Naive thymus-derived CD8-positive, alpha-beta T cell (primary cell): ENCODE results near the gene TBXA2R. TPM values are rescaled to one million over a fixed set of nuclear protein-coding genes. Genes with fewer than 3 reads are reported as not detected.
A peak's percentile ranks its signal among the peaks of the same experiment; 100 is the strongest.

Source experiments
- ATAC-seq, 2 donors: fragments of 150-1000 bp; cut with Tn5 transposase in 1 of 2; sonication (Bioruptor Pico), chemical (Tn5 transposase) in 1 of 2; 1 replicate in 1 of 2; 2 replicates in 1 of 2; pipeline ENCODE4 v1.10.0; 2021; ENCODE audit warnings: mild to moderate bottlenecking in 2 of 2, moderate library complexity in 2 of 2
- POLR2A ChIA-PET: fragments of 350-600 bp; sonication (Branson Sonifier 250); formaldehyde crosslinking; loops from one replicate; lab custom pipeline; 2021; ENCODE audit warnings: antibody characterized with exemption; lab: Charles Lee
- DNase-seq, 10 donors: peaks; one replicate each; pipeline versions ENCODE4 v3.0.0 to v3.0.0-alpha.2; 2020 to 2022
- H3K27ac Mint-ChIP-seq, 10 donors: one replicate each; pipeline ENCODE4 v1.8.0; 2020 to 2022; ENCODE audit warnings: mild to moderate bottlenecking in 10 of 10, mixed read lengths in 10 of 10, moderate library complexity in 4 of 10, inconsistent platforms in 1 of 10
- H3K27me3 Mint-ChIP-seq, 5 donors: one replicate each; pipeline ENCODE4 v1.8.0; 2021 to 2022; ENCODE audit warnings: mixed read lengths in 5 of 5
- H3K36me3 Mint-ChIP-seq, 3 donors: one replicate each; pipeline ENCODE4 v1.8.0; 2020 to 2022; ENCODE audit warnings: mixed read lengths in 3 of 3, mild to moderate bottlenecking in 2 of 3, inconsistent platforms in 1 of 3
- H3K4me1 Mint-ChIP-seq, 4 donors: one replicate each; pipeline ENCODE4 v1.8.0; 2021 to 2022; ENCODE audit warnings: mixed read lengths in 4 of 4
- H3K4me3 Mint-ChIP-seq, 10 donors: one replicate each; pipeline ENCODE4 v1.8.0; 2020 to 2022; ENCODE audit warnings: mild to moderate bottlenecking in 10 of 10, mixed read lengths in 10 of 10, moderate library complexity in 6 of 10, inconsistent platforms in 1 of 10
- H3K9me3 Mint-ChIP-seq, 9 donors: one replicate each; pipeline ENCODE4 v1.8.0; 2020 to 2022; ENCODE audit warnings: mixed read lengths in 9 of 9, mild to moderate bottlenecking in 3 of 9, inconsistent platforms in 1 of 9, moderate library complexity in 1 of 9
- polyA plus RNA-seq, 3 donors: library from polyadenylated mRNA; unstranded; fragments of 300-500 nt; fragmentation: Illumina TruSeq; gene quantifications; one replicate each; pipeline ENCODE4 v1.2.3, GENCODE V29; 2021
- total RNA-seq, 8 experiments: library from RNA in 2 of 8; stranded (reverse) in 2 of 8; gene quantifications; one replicate each; pipeline ENCODE4 v1.2.3 and lab custom pipeline; 2021 to 2026

The TBXA2R gene
- total and polyA plus RNA-seq, 5 experiments from 2014 or later: 11.7 to 26.9 (median 19.1) TPM

DNA sequence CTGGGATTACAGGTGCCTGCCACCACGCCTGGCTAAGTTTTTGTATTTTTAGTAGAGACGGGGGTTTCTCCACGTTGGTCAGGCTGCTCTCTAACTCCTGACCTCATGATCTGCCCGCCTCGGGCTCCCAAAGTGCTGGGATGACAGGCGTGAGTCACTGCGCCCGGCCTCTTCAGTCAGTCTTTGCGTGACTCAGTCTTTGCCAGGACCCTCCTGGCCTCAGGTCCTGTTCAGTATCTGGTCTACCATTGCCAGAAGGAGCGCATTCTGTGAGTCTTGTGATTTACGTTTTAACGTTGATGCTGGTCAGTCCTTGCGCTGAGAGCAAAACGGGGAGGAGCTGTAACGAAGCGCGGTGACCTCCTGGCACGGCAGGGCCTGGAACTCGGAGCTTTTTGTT, 41.5 kb downstream of the TBXA2R start:
- Mint-ChIP-seq H3K27ac (no peak overlapping the region), H3K9me3 (no peaks in the 10 kb centered on the region), H3K4me3 (no peak overlapping the region), H3K4me1 (no peaks in the 10 kb centered on the region), H3K36me3 (no peaks in the 10 kb centered on the region), H3K27me3 (no peaks in the 10 kb centered on the region)
- POLR2A ChIA-PET: interaction anchor here (0.6 kb wide), 1 partner anchor 845 kb away, joined by 7 read pairs; no protein-coding TSS in a partner anchor
- DNase-seq (no peak), ATAC-seq (no peak)

DNA sequence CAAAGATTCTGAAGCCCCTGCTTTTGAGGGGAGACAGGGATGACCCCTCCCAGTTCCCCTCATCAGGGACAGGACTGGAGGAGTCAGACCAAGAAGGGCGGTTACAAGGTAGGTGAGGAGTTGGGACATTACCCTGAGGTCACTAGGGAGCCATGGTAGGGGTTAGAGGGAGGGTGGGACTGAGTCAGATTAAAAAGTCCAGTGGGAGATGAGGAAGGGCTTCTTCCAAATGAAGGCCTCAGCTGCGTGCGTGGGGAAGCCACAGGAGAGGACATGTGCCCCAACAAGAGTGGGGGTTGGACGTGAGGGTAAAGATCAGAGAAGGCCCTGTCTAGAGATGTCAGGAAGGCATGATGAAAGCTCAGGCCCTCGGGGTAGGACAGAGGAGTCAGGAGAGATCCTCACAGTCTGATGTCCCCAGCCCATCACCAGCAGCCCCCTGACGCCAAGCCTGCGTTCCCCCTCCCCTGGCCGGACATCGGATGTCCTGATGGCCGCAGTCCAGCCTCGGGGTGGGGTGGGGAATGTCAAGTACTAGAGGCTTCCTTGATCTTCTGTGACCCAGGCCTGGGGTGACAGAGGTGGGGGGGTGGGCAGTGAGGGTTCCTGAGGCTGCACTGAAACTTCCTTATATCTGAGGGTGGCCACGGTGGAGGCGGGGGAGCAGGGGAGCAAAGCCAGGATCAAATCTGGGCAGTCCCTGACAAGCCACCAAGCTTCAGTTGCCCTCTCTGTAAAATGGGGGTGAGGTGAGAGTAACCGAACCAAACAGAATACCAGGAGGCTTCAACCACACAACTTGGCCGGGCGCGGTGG, 42.8 kb downstream of the TBXA2R start:
- H3K4me1 Mint-ChIP-seq: peaks cover 0 to 1% (median under 1%) of the 10 kb centered on the region in 4 donors
- no peaks in the 10 kb centered on the region for H3K27me3 Mint-ChIP-seq
- ATAC-seq (no peak), DNase-seq (no peak)
- POLR2A ChIA-PET: interaction anchor here (1.0 kb wide), 1 partner anchor 9 kb away, joined by 4 read pairs; no protein-coding TSS in a partner anchor
- no peaks in the 10 kb centered on the region for H3K9me3 Mint-ChIP-seq
- H3K27ac Mint-ChIP-seq: peak overlapping the region in 1 of 10 donors; percentile 48
- H3K4me3 Mint-ChIP-seq: no peak overlapping the region
- no peaks in the 10 kb centered on the region for H3K36me3 Mint-ChIP-seq

DNA sequence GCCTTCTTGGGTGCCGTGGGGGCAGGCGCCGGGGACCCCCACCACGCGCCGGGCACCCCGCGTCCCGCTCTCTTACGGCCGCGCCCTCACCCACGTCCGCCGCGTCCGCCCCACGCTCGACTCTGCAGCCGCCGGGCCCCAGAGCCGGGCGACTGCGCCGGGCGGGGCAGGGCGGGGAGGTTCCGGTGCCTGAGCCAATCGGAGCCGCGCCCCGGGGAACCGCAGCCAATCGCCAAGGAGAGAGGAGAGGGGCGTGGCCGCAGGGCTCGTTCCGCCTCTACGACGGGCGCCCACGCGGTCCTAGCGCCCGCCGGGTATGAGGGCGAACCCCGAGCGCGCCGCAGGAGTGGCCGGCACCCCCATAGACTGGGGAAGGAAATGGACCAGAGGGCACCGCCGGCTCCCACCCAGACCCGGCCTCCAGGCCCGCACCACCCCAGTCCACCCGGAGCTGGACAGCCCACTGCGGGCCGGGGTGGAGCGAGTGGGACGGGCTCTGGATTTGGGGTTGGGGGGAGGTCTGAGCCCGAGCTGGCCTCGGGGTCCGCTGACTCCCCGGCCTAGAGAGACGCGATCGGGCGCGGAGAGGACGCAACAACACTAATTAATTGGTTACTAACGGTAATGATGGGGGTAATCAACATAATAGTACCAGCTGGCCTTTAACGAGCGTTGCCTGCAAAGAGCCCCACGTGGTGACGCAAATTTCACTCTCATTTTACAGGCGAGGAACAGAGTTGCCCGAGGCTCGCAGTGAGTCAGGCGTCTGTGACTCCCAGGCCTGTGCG, 49.0 kb downstream of the TBXA2R start, which contains the start of gene MFSD12:
Gene MFSD12 (minus strand): TSS at position 126 of the 788 bp plus-strand sequence. CDS start 183 bp downstream, outside the sequence.
- Mint-ChIP-seq H3K4me1 (peaks cover 22 to 44% (median 39%) of the 10 kb centered on the region in 4 donors), H3K27me3 (no peaks in the 10 kb centered on the region), H3K4me3 (peak within 1 kb of the TSS; percentile 94 to 98 (median 97)), H3K36me3 (no peaks in the 10 kb centered on the region), H3K9me3 (no peaks in the 10 kb centered on the region), H3K27ac (peak within 1 kb of the TSS; percentile 88 to 98 (median 94))
- POLR2A ChIA-PET: interaction anchor here (0.5 to 5.0 kb wide), 14 partner anchors 9 to 70 kb away, joined by 3 to 44 read pairs (median 7); partner anchors contain the start of genes FZR1, GIPC3 and HMG20B
- DNase-seq: peak; percentile 89 to 95 (median 94)
- peak; percentile 85 to 86 for ATAC-seq

DNA sequence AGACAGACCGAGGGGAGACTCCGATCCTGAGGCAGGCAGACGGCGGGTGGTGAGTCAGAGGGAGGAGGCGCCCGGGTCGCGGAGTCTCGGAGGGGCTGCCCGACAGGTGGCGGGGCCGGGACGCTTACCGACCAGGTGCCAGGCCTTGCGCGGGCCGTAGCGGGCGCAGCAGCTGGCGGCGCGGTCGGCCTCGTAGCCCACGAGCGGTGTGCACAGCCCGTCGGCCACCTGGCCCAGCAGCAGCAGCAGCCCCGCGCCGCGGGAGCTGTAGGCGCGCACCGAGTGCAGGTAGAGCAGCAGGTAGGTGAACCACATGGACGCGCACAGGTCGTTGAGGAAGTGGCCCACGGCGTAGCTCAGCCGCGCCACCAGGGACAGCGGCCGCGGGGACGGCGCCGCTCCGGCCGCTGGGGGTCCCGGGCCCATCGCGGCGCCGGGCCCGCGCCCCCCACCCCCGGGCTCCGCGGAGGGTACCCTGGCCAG, 49.7 kb downstream of the TBXA2R start:
- no peaks in the 10 kb centered on the region for H3K36me3 Mint-ChIP-seq
- POLR2A ChIA-PET: interaction anchor here (0.5 to 5.0 kb wide), 16 partner anchors 9 to 70 kb away, joined by 3 to 44 read pairs (median 6); partner anchors contain the start of genes FZR1, GIPC3 and HMG20B
- peak overlapping the region; percentile 94 to 98 (median 97) for H3K4me3 Mint-ChIP-seq
- H3K4me1 Mint-ChIP-seq: peaks cover 22 to 48% (median 41%) of the 10 kb centered on the region in 4 donors
- no peaks in the 10 kb centered on the region for H3K9me3 Mint-ChIP-seq
- ATAC-seq (peak; percentile 46), DNase-seq (peak in 9 of 10 donors; percentile 31 to 62 (median 56))
- no peaks in the 10 kb centered on the region for H3K27me3 Mint-ChIP-seq
- H3K27ac Mint-ChIP-seq: peak overlapping the region; percentile 88 to 98 (median 94)

DNA sequence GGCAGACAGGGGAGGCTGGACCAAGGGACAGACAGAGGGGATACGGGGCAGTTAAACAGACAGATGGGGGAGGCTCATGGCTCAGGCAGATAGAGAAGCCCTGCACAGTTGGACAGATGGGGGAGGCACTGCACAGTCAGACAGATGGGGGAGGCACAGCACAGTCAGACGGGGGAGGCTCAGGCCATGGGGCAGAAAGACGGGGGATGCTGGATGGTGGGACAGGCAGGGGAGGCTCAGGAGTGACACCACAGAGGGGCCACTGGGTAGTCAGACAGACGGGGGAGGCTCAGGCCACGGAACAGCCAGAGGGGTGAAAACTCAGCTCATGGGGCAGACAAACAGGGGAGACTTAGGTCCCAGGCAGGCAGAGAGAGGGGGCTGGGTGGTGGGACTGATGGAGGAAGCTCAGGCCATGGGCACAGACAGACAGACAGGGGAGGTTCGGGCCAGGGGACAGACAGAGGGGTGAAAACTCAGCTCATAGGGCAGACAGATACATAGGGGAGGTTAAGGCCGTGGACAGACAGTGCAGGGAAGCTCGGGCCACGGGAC, 50.2 kb downstream of the TBXA2R start:
- no peak for DNase-seq
- POLR2A ChIA-PET: interaction anchor here (0.8 to 5.0 kb wide), 13 partner anchors 8 to 71 kb away, joined by 3 to 44 read pairs (median 8); partner anchors contain the start of genes FZR1, GIPC3 and HMG20B
- Mint-ChIP-seq H3K4me1 (peaks cover 26 to 52% (median 45%) of the 10 kb centered on the region in 4 donors), H3K27ac (peak overlapping the region; percentile 88 to 98 (median 94)), H3K27me3 (no peaks in the 10 kb centered on the region), H3K9me3 (no peaks in the 10 kb centered on the region), H3K36me3 (no peaks in the 10 kb centered on the region), H3K4me3 (peak overlapping the region; percentile 94 to 98 (median 97))
- no peak for ATAC-seq

DNA sequence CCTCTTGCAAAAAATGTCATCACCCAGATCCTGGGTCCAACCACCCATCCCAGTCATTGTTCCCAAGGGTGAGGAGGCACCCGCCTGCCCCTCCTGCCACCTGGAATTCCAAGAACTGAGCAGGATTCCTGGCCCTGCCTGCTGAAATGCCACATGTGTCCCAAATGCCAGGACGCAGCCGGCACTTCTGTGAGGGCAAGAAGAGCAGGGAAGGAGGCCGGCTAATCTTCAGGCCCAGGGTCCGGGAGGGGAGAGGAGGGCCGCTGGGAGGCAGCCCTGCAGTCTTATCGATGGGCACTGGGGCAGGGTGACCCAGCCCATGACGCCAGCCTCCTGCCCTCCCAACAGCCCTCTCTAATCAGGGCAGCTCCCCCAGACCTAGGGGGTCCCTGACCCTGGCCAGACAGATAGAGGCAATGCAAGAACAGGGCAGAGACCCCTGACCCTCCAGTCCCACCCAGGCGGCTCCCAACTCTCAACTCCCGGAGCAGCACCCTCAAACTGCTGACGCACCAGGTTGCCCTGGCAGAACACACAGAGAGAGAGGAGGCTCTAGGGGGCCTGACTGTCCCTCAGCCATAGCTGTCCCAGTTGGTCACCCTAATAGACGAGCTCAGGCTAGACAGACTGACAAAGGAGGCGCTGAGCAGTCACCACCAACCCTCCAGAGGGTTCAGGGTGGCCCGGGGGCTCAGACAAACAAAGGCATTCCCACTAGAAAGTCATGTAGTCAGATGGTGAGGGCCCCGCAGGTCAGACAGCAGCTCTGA, 50.8 kb downstream of the TBXA2R start:
- H3K4me1 Mint-ChIP-seq: peaks cover 29 to 54% (median 49%) of the 10 kb centered on the region in 4 donors
- no peak for DNase-seq

DNA sequence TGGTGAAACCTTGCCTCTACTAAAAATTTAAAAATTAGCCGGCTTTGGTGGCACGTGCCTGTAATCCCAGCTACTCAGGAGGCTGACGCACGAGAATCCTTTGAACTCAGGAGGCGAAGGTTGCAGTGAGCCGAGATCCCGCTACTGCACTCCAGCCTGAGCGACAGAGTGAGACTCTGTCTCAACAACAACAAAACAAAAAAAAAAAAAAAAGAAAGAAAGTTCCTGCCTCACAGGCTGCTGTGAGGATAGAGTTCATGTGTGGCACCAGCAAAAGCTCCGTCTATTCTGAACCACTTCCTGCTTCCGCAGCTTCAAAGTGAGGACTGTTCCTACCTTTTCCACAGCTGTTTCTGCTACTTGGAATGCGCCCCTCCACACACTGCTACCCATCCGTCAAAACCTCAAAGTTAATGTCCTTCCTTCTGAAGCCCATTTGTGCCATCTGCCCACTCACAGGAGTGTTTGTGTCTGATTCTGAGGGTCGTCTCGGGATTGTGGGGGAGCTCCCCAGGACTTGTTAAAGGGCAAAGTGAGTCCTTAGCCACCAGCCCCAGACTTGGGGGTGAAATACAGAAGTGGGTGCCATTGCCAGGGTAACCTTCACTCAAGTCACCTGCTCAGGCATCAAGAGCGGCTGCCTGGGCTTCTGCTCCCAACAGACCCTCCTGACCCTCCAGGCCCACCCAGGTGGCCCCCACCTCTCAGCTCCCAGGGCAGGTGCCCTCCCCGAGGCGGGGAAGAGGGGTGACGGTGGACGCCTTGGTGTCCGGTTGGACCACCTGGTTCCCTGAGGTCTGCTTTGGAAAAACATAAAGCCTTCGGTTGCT, 52.2 kb downstream of the TBXA2R start:
- Mint-ChIP-seq H3K4me1 (peaks cover 30 to 59% (median 52%) of the 10 kb centered on the region in 4 donors), H3K27me3 (no peaks in the 10 kb centered on the region), H3K9me3 (no peaks in the 10 kb centered on the region), H3K4me3 (peak overlapping the region; percentile 94 to 98 (median 97)), H3K27ac (peak overlapping the region; percentile 91 to 98 (median 96)), H3K36me3 (peaks cover 0 to 6% (median 0%) of the 10 kb centered on the region in 3 donors)
- peak; percentile 37 to 59 for ATAC-seq
- peak in 9 of 10 donors; percentile 20 to 81 (median 57) for DNase-seq
- POLR2A ChIA-PET: interaction anchor here (0.6 to 5.0 kb wide), 15 partner anchors 9 to 1170 kb away, joined by 3 to 44 read pairs (median 5); partner anchors contain the start of genes DOHH, FZR1, GIPC3 and HMG20B

More for the DNA sequence above, 50.8 kb downstream of the TBXA2R start:
- POLR2A ChIA-PET: interaction anchor here (0.6 to 5.0 kb wide), 11 partner anchors 11 to 386 kb away, joined by 3 to 44 read pairs (median 16); partner anchors contain the start of genes FZR1, GIPC3 and HMG20B
- no peak for ATAC-seq
- H3K27ac Mint-ChIP-seq: peak overlapping the region; percentile 88 to 98 (median 95)
- no peaks in the 10 kb centered on the region for H3K27me3 Mint-ChIP-seq
- peaks cover 0 to 1% (median 0%) of the 10 kb centered on the region in 3 donors for H3K36me3 Mint-ChIP-seq
- H3K9me3 Mint-ChIP-seq: no peaks in the 10 kb centered on the region
- H3K4me3 Mint-ChIP-seq: peak overlapping the region; percentile 94 to 98 (median 97)

DNA sequence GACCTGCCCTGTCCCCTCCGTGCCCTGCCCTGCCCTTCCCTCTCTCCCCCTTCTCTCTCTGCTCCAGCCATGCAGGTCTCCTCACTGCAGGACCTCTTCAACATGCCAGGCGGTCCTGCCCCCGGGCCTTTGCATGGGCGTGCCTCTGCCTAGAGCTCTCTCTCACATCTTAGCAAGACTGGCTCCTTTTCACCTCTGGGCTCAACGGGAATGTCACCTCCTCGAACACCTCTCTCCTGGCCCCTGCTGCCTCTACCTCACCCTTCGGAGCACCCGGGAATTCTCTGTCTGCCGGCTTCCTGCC, 54.9 kb downstream of the TBXA2R start:
- Mint-ChIP-seq H3K27ac (peak overlapping the region in 9 of 10 donors; percentile 32 to 86 (median 69)), H3K4me3 (peak overlapping the region in 3 of 10 donors; percentile 15 to 24 (median 22)), H3K36me3 (peaks cover 0 to 12% (median 0%) of the 10 kb centered on the region in 3 donors), H3K27me3 (no peaks in the 10 kb centered on the region), H3K4me1 (peaks cover 26 to 57% (median 45%) of the 10 kb centered on the region in 4 donors), H3K9me3 (no peaks in the 10 kb centered on the region)
- POLR2A ChIA-PET: interaction anchor here (1.0 kb wide), 1 partner anchor 52 kb away, joined by 3 read pairs; the partner anchor contains the start of gene DOHH
- ATAC-seq (no peak), DNase-seq (no peak)

DNA sequence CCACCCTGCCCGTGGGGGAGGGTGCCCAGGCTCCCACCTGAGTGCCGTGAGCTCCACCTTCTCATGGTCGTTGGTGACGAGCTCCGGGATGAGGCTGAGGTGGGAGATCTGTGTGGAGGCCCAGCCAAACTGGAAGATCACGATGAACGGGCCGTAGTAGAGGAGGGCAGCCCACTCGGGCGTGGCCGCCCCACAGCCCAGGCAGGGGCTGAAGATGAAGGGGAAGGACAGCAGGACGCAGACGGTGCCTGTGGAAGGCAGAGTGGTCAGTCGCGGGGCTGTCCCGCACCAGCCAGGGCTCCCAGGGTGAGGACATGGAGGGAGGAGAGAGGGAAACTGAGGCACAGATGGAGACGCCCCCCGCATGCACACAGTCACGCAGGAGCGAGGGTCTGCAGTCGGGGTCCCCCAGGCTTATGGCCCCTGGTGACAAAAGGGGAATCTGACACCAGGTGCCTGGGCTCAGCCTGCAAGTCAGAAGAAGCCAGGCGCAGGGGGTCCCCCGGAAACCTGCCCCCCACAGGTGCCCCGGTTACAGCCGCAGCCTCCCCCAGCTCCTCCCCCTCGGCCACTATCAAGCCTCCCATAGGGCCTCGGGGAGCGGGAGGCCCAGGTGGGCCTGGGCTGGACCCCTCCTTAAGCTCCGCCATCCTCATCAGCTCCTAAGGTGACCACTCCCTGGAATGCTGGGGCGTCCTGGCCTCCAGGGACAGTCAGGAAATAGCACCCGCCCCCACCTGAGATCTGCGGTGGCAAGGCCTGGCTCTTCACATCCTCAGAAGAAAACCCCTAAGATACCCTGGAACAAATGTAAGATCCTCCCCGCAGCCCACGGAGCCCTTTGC, 55.5 kb downstream of the TBXA2R start:
- H3K27ac Mint-ChIP-seq: peak overlapping the region in 9 of 10 donors; percentile 32 to 86 (median 76)
- ATAC-seq (no peak), DNase-seq (no peak)
- peaks cover 20 to 51% (median 39%) of the 10 kb centered on the region in 4 donors for H3K4me1 Mint-ChIP-seq
- no peaks in the 10 kb centered on the region for H3K27me3 Mint-ChIP-seq
- peak overlapping the region in 6 of 10 donors; percentile 11 to 52 (median 20) for H3K4me3 Mint-ChIP-seq
- peaks cover 0 to 12% (median 0%) of the 10 kb centered on the region in 3 donors for H3K36me3 Mint-ChIP-seq
- no peaks in the 10 kb centered on the region for H3K9me3 Mint-ChIP-seq
- POLR2A ChIA-PET: interaction anchor here (1.0 kb wide), 2 partner anchors 50 to 51 kb away, joined by 3 to 6 read pairs; partner anchors contain the start of gene DOHH
